H1 (cell line): ENCODE data around the gene GSTO1. TPM values are rescaled to one million over a fixed set of nuclear protein-coding genes. Genes with fewer than 3 reads are reported as not detected.

Source experiments
- CTCF ChIA-PET: fragments of 300-600 bp; sonication (Branson Sonifier 250); formaldehyde crosslinking; loops from one replicate; lab custom pipeline; 2021; ENCODE audit not compliant: partially characterized antibody; lab: Charles Lee
- POLR2A ChIA-PET: fragments of 300-600 bp; sonication (Branson Sonifier 250); formaldehyde crosslinking; loops from one replicate; lab custom pipeline; 2021; ENCODE audit warnings: inconsistent platforms; ENCODE audit not compliant: partially characterized antibody; lab: Charles Lee
- DNase-seq, 2 experiments: peaks; one replicate each; pipeline versions ENCODE4 v3.0.0 to v3.0.0-alpha.2; 2010 to 2022; ENCODE audit warnings: low spot score in 2 of 2, low read depth in 1 of 2, mixed read lengths in 1 of 2
- FAIRE-seq: peaks from 2 replicates; lab custom pipeline; 2011; peaks lifted over from hg19 to GRCh38; lab: Jason Lieb, UNC
- H2AFZ ChIP-seq: 2 replicates; pipeline ENCODE4 v1.8.1; 2012; ENCODE audit warnings: low read length, inconsistent platforms
- H2AK5ac ChIP-seq: 2 replicates; pipeline ENCODE4 v1.6.1; 2013; ENCODE audit warnings: low read depth, low read length
- H2BK120ac ChIP-seq: replicated peaks from 2 replicates; pipeline ENCODE3; 2013; ENCODE audit warnings: low read depth, low read length, inconsistent platforms
- H2BK12ac ChIP-seq: 2 replicates; pipeline ENCODE4 v1.6.1; 2013; ENCODE audit warnings: low read depth, low read length
- H2BK15ac ChIP-seq: 2 replicates; pipeline ENCODE4 v1.6.1; 2013; ENCODE audit warnings: low read length
- H2BK20ac ChIP-seq: 2 replicates; pipeline ENCODE4 v1.6.1; 2013; ENCODE audit warnings: low read length
- H2BK5ac ChIP-seq: 2 replicates; pipeline ENCODE4 v1.6.1; 2013; ENCODE audit warnings: low read depth, low read length
- H3K14ac ChIP-seq: 2 replicates; pipeline ENCODE4 v1.6.1; 2013; ENCODE audit warnings: inconsistent platforms; ENCODE audit not compliant: insufficient read length
- H3K18ac ChIP-seq: 2 replicates; pipeline ENCODE4 v1.6.1; 2013; ENCODE audit warnings: low read length; ENCODE audit errors: extremely low read depth
- H3K23ac ChIP-seq: 2 replicates; pipeline ENCODE4 v1.6.1; 2013; ENCODE audit warnings: inconsistent platforms; ENCODE audit not compliant: insufficient read length
- H3K23me2 ChIP-seq: 2 replicates; pipeline ENCODE4 v1.6.1; 2013; ENCODE audit warnings: low read depth, low read length
- H3K27ac ChIP-seq: 2 replicates; pipeline ENCODE4 v1.6.1; 2011; ENCODE audit warnings: low read depth, low read length, inconsistent platforms
- H3K27me3 ChIP-seq, 4 experiments: replicated peaks in 1 of 4; 1 replicate in 1 of 4; 2 replicates in 3 of 4; pipeline versions ENCODE4 v1.6.1 to v1.8.1; 2011 to 2013; ENCODE audit warnings: low read length in 3 of 4, mild to moderate bottlenecking in 3 of 4, inconsistent platforms in 2 of 4, mixed read lengths in 2 of 4, moderate library complexity in 1 of 4; ENCODE audit not compliant: control insufficient read depth in 3 of 4, insufficient read depth in 3 of 4; ENCODE audit errors: extremely low read depth in 1 of 4
- H3K36me3 ChIP-seq, 4 experiments: 2 replicates each; pipeline versions ENCODE4 v1.6.1 to v1.8.1; 2011 to 2013; ENCODE audit warnings: mild to moderate bottlenecking in 4 of 4, low read length in 3 of 4, moderate library complexity in 2 of 4, control low read depth in 1 of 4, inconsistent platforms in 1 of 4; ENCODE audit not compliant: insufficient read depth in 4 of 4, control insufficient read depth in 2 of 4
- H3K4ac ChIP-seq: replicated peaks from 2 replicates; pipeline ENCODE3; 2013; ENCODE audit warnings: low read length, low read depth, mixed read lengths, inconsistent platforms; ENCODE audit not compliant: insufficient read length
- H3K4me1 ChIP-seq, 4 experiments: replicated peaks in 1 of 4; 1 replicate in 1 of 4; 2 replicates in 3 of 4; pipeline versions ENCODE4 v1.6.1 to v1.8.1; 2011 to 2013; ENCODE audit warnings: low read length in 3 of 4, inconsistent platforms in 2 of 4, mixed read lengths in 1 of 4; ENCODE audit not compliant: insufficient read depth in 4 of 4, control insufficient read depth in 3 of 4
- H3K4me2 ChIP-seq, 2 experiments: 2 replicates each; pipeline versions ENCODE4 v1.6.1 to v1.8.1; 2011 to 2013; ENCODE audit warnings: low read depth in 2 of 2, low read length in 2 of 2, control low read depth in 1 of 2, inconsistent platforms in 1 of 2, mild to moderate bottlenecking in 1 of 2; ENCODE audit not compliant: insufficient read depth in 1 of 2
- H3K4me3 ChIP-seq, 4 experiments: fragments of 200-600, 300-600 bp in 1 of 4; sonication (generic), shearing (Covaris generic), sonication (Bioruptor Twin) in 1 of 4; 2 replicates each; pipeline versions ENCODE4 v1.5.1 to v1.8.1; 2011 to 2016; ENCODE audit warnings: low read length in 4 of 4, low read depth in 3 of 4, control low read depth in 2 of 4, inconsistent platforms in 2 of 4, mild to moderate bottlenecking in 2 of 4, mixed read lengths in 1 of 4, moderate library complexity in 1 of 4; ENCODE audit not compliant: insufficient read depth in 2 of 4; ENCODE audit errors: extremely low read depth in 1 of 4
- H3K56ac ChIP-seq: replicated peaks from 2 replicates; pipeline ENCODE3; 2013; ENCODE audit warnings: low read depth, mild to moderate bottlenecking, mixed read lengths, low read length, inconsistent platforms; ENCODE audit not compliant: insufficient read length
- H3K79me1 ChIP-seq: 2 replicates; pipeline ENCODE4 v1.6.1; 2013; ENCODE audit warnings: low read depth, low read length, control low read depth
- H3K79me2 ChIP-seq, 2 experiments: 2 replicates each; pipeline versions ENCODE4 v1.6.1 to v1.8.1; 2012 to 2013; ENCODE audit warnings: low read length in 2 of 2, mild to moderate bottlenecking in 2 of 2, inconsistent platforms in 1 of 2; ENCODE audit not compliant: insufficient read depth in 2 of 2, control insufficient read depth in 1 of 2
- H3K9ac ChIP-seq, 4 experiments: replicated peaks in 1 of 4; 1 replicate in 1 of 4; 2 replicates in 3 of 4; pipeline versions ENCODE4 v1.6.1 to v1.8.1; 2011 to 2013; ENCODE audit warnings: low read depth in 3 of 4, low read length in 3 of 4, control low read depth in 2 of 4, mild to moderate bottlenecking in 2 of 4, moderate library complexity in 2 of 4, inconsistent platforms in 1 of 4; ENCODE audit errors: extremely low read depth in 1 of 4
- H3K9me3 ChIP-seq, 2 experiments: 2 replicates each; pipeline versions ENCODE4 v1.6.1 to v1.8.1; 2012 to 2013; ENCODE audit warnings: mild to moderate bottlenecking in 2 of 2, moderate library complexity in 2 of 2, control low read depth in 1 of 2, inconsistent platforms in 1 of 2, low read depth in 1 of 2, low read length in 1 of 2, mixed read lengths in 1 of 2; ENCODE audit not compliant: insufficient read depth in 2 of 2
- H4K20me1 ChIP-seq, 2 experiments: replicated peaks in 1 of 2; 2 replicates each; pipeline versions ENCODE3 to v1.8.1; 2011 to 2013; ENCODE audit warnings: inconsistent platforms in 2 of 2, low read length in 2 of 2, mild to moderate bottlenecking in 1 of 2; ENCODE audit not compliant: insufficient read depth in 2 of 2, control insufficient read depth in 1 of 2
- H4K5ac ChIP-seq: 2 replicates; pipeline ENCODE4 v1.6.1; 2013; ENCODE audit warnings: low read length, low read depth, mixed read lengths, inconsistent platforms; ENCODE audit not compliant: insufficient read length
- H4K8ac ChIP-seq: 2 replicates; pipeline ENCODE4 v1.8.0; 2013; ENCODE audit warnings: mild to moderate bottlenecking, moderate library complexity, low read length, inconsistent platforms; ENCODE audit not compliant: insufficient read depth; ENCODE audit errors: extremely low read depth
- H4K91ac ChIP-seq: replicated peaks from 2 replicates; pipeline ENCODE3; 2013; ENCODE audit warnings: low read length, mixed read lengths, inconsistent platforms; ENCODE audit not compliant: insufficient read length
- ASH2L ChIP-seq: fragments of 200-600, 300-600 bp; sonication (generic); IDR thresholded peaks from one replicate; pipeline ENCODE4 v1.7.1; 2017; ENCODE audit warnings: low read length
- CHD2 ChIP-seq: IDR thresholded peaks from 2 replicates; pipeline ENCODE4 v1.6.1; 2012; ENCODE audit warnings: low read length, improper control_type of control experiment
- EP300 ChIP-seq, 2 experiments: IDR thresholded peaks; 1 replicate in 1 of 2; 2 replicates in 1 of 2; pipeline ENCODE4 v1.6.1; 2011 to 2012; ENCODE audit warnings: low read depth in 2 of 2, low read length in 2 of 2, mild to moderate bottlenecking in 2 of 2, borderline replicate concordance in 1 of 2, inconsistent platforms in 1 of 2, moderate library complexity in 1 of 2
- GTF2F1 ChIP-seq: IDR thresholded peaks from 2 replicates; pipeline ENCODE4 v1.6.1; 2012; ENCODE audit warnings: low read depth, low read length, improper control_type of control experiment, borderline replicate concordance
- HDAC6 ChIP-seq: IDR thresholded peaks from one replicate; pipeline ENCODE4 v1.7.1; 2012; ENCODE audit warnings: low read depth, mild to moderate bottlenecking, inconsistent platforms, low read length, moderate library complexity
- PHF8 ChIP-seq: fragments of 200-600 bp; sonication (generic); conservative IDR thresholded peaks from 2 replicates; pipeline ENCODE4 v1.7.1; 2012; ENCODE audit warnings: low read depth, mild to moderate bottlenecking, inconsistent platforms, low read length, moderate library complexity
- SAP30 ChIP-seq: fragments of 300-600 bp; sonication (generic); IDR thresholded peaks from 2 replicates; pipeline ENCODE4 v1.7.1; 2012; ENCODE audit warnings: low read length, moderate library complexity, mild to moderate bottlenecking, inconsistent platforms; ENCODE audit not compliant: insufficient read depth, insufficient replicate concordance
- SIX5 ChIP-seq: IDR thresholded peaks from 2 replicates; pipeline ENCODE4 v1.6.1; 2011; ENCODE audit warnings: mild to moderate bottlenecking, low read depth, low read length
- SP1 ChIP-seq: IDR thresholded peaks from 2 replicates; pipeline ENCODE4 v1.6.1; 2011; ENCODE audit warnings: low read depth, low read length
- WGBS, 2 experiments: shearing (Covaris generic) in 1 of 2; methylation state at CpG; one replicate each; pipeline versions ENCODE4 v1.1.6 to v1.1.7; 2013 to 2015; ENCODE audit warnings: low lambda C conversion rate in 2 of 2, mixed read lengths in 2 of 2, inconsistent platforms in 1 of 2, low coverage in 1 of 2, missing lambda C conversion rate in 1 of 2; ENCODE audit not compliant: insufficient replicate concordance in 2 of 2, insufficient coverage in 1 of 2, insufficient read length in 1 of 2; ENCODE audit errors: extremely low coverage in 1 of 2, missing lambda C conversion rate in 1 of 2; 5-methylcytosine and 5-hydroxymethylcytosine counted together
- polyA plus RNA-seq, 7 experiments: library from polyadenylated mRNA; depleted of rRNA in 3 of 7; stranded (reverse) in 5 of 7; unstranded in 2 of 7; fragments of >200 nt in 5 of 7; fragments of 200-250 nt in 2 of 7; gene quantifications; 1 replicate in 5 of 7; 2 replicates in 1 of 7; 4 replicates in 1 of 7; pipeline versions ENCODE4 v1.2.1 to v1.2.3, GENCODE V29; 2011 to 2013; ENCODE audit warnings: missing spikeins in 2 of 7, mixed read lengths in 2 of 7
- total RNA-seq: library from RNA; stranded (reverse); fragmentation: NEBNext Ultra II Directional; extraction: Animal tissue kit (Norgen Biotek cat#: 25700); gene quantifications from 2 replicates; pipeline ENCODE4 v1.2.1, GENCODE V29; 2021

GSTO1 gene
- total and polyA plus RNA-seq, 2 of the 8 experiments (the other 6 are each of a cell fraction or from before 2014, with no cell fraction given) = 22.4 to 32.5 TPM

DNA sequence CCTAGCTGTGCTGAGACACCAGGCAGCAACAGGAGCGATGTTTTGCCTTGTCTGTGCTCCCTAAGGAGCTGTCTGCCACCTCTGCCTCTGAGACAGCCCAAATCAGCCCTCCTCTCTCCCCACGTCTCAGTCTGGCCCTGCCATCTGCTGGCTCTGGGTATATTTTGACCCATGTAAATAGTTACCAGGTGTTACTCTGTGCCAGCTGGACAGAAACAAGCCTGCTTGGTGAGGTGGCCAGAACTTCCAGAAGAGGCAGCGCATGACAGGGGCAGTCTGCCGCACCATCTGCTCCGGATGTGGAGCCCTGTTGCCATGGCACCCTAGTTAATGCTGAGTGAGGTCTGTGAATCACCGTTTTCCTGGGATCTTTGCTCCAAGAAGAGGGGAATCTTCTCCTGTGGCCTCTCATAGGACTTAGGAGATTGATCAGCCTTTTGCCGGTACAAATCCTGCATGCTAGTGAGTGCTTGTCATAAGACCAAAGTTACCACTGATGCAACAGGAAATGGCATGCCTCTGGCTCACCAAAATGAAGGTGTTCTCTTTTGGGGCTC lies 46.1 kb downstream of the GSTO1 start:
- no peak overlapping the region for H3K18ac ChIP-seq
- H3K79me1 ChIP-seq = no peaks in the 10 kb centered on the region
- H2BK120ac ChIP-seq = no peak overlapping the region
- no peaks in the 10 kb centered on the region for H3K23me2 ChIP-seq
- H3K23ac ChIP-seq = no peak overlapping the region
- H3K4me1 ChIP-seq = peaks cover 0 to 2% (median under 1%) of the 10 kb centered on the region in 4 experiments; a peak in 3 of 7 replicates
- peaks cover 0 to 2% (median 0%) of the 10 kb centered on the region in 4 experiments; a peak in 2 of 8 replicates for H3K36me3 ChIP-seq
- FAIRE-seq = no peak
- no peaks in the 10 kb centered on the region for H3K27me3 ChIP-seq
- H3K4ac ChIP-seq = no peak overlapping the region
- no peaks in the 10 kb centered on the region for H3K79me2 ChIP-seq
- H2BK20ac ChIP-seq = no peak overlapping the region
- H4K5ac ChIP-seq = no peak overlapping the region
- H3K56ac ChIP-seq = no peak overlapping the region
- ChIA-PET POLR2A (interaction anchor here (1.2 to 2.0 kb wide), 2 partner anchors 25 to 37 kb away, joined by 3 to 5 read pairs; partner anchors contain the start of gene ITPRIP), CTCF (interaction anchor here (1.0 to 16.1 kb wide), 6 partner anchors 9 to 48 kb away, joined by 3 to 379 read pairs (median 6); partner anchors contain the start of gene CFAP58)
- WGBS, 2 experiments = 92% methylated on average over 7 of the region's 7 CpGs; no CpG with 5 or more reads in 1 of the 2 experiments
- H3K4me3 ChIP-seq = no peak overlapping the region
- no peak overlapping the region for H2AFZ ChIP-seq
- no peak overlapping the region; the same call in 1 of the 2 replicates for H4K8ac ChIP-seq
- no peak overlapping the region for H3K4me2 ChIP-seq
- H2BK15ac ChIP-seq = no peak overlapping the region
- no peak overlapping the region for H2BK5ac ChIP-seq
- H2BK12ac ChIP-seq = no peak overlapping the region
- H3K9ac ChIP-seq = no peak overlapping the region
- H3K14ac ChIP-seq = no peak overlapping the region
- no peak overlapping the region for H2AK5ac ChIP-seq
- H3K27ac ChIP-seq = no peak overlapping the region
- peaks cover 12 to 14% of the 10 kb centered on the region in 2 experiments for H3K9me3 ChIP-seq
- TF ChIP-seq CHD2 (no peak), GTF2F1 (no peak), PHF8 (no peak), HDAC6 (no peak), SAP30 (no peak), EP300 (IDR thresholded peaks at IDR 0.05; ENCODE audit: borderline replicate concordance in 1 of 2, low read depth in 2 of 2, low read length in 2 of 2) (no peak), SIX5 (no peak), SP1 (no peak), ASH2L (no peak)
- TF ChIP-seq, all 59 proteins: peak for 0
- DNase-seq = no peak
- Histone ChIP-seq H4K20me1 (no peaks in the 10 kb centered on the region), H4K91ac (no peak overlapping the region)
